ENCODE results near the gene SP4. TPM values are rescaled to one million over a fixed set of nuclear protein-coding genes. Genes with fewer than 3 reads are reported as not detected.

The SP4 gene
- total RNA-seq, 1 experiment from 2014 or later, result 9.3 TPM

DNA sequence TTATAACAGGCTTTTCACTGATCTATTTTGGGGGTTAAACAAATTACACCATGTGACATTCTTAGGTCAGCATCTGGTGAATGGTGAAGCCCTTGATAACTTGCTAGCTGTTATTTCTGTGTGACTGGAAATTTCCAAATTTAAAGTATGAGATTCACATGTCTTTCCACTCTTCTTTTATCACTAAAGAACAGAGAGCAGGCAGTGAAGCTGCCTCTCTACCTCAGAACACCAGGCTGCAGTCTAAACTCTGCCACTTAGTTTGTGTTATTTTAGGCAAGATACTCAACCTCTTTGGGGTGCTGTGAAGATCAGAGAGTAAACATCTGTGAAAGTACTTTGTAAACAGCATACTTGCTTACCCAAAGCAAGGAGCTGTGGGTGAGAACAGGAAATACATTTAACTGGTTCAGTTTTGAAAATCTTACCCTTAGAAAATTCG lies 15.5 kb upstream of the SP4 start:
- H3K27me3 ChIP-seq (replicated peaks; ENCODE audit: insufficient read depth, low read depth, low read length, poor library complexity), result no peaks in the 10 kb centered on the region
- no TSS peak for BruUV-seq (replicated peaks)
- CTCF ChIA-PET, result no interaction called here
- POLR2A ChIA-PET (ENCODE audit: low non-redundant PET), result no interaction called here
- no peak for DNase-seq (ENCODE audit: low spot score)
- no peaks in the 10 kb centered on the region for H3K9me3 ChIP-seq (ENCODE audit: low read depth, low read length, poor library complexity, severe bottlenecking)
- peaks cover 8% of the 10 kb centered on the region for H3K4me1 ChIP-seq (ENCODE audit: insufficient read depth, low read length, poor library complexity, severe bottlenecking)
- TF ChIP-seq, protein P1, sequence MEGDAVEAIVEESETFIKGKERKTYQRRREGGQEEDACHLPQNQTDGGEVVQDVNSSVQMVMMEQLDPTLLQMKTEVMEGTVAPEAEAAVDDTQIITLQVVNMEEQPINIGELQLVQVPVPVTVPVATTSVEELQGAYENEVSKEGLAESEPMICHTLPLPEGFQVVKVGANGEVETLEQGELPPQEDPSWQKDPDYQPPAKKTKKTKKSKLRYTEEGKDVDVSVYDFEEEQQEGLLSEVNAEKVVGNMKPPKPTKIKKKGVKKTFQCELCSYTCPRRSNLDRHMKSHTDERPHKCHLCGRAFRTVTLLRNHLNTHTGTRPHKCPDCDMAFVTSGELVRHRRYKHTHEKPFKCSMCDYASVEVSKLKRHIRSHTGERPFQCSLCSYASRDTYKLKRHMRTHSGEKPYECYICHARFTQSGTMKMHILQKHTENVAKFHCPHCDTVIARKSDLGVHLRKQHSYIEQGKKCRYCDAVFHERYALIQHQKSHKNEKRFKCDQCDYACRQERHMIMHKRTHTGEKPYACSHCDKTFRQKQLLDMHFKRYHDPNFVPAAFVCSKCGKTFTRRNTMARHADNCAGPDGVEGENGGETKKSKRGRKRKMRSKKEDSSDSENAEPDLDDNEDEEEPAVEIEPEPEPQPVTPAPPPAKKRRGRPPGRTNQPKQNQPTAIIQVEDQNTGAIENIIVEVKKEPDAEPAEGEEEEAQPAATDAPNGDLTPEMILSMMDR (conservative IDR thresholded peaks at IDR 0.05; ENCODE audit: low read depth, low read length), result no peak
- TF ChIP-seq EZH2 (IDR thresholded peaks at IDR 0.05; ENCODE audit: borderline replicate concordance, low read depth, low read length, poor library complexity, severe bottlenecking), result no peak
- H3K36me3 ChIP-seq (ENCODE audit: insufficient read depth, low read length, poor library complexity, severe bottlenecking), result no peaks in the 10 kb centered on the region
- no peak overlapping the region for H3K27ac ChIP-seq (ENCODE audit: low read depth, low read length, poor library complexity, severe bottlenecking)
- intact Hi-C loops (cut with micrococcal nuclease; ENCODE audit: unreplicated experiment), result no loop called here
- no peak overlapping the region for H3K4me3 ChIP-seq (ENCODE audit: low read depth, low read length, poor library complexity, severe bottlenecking)

DNA sequence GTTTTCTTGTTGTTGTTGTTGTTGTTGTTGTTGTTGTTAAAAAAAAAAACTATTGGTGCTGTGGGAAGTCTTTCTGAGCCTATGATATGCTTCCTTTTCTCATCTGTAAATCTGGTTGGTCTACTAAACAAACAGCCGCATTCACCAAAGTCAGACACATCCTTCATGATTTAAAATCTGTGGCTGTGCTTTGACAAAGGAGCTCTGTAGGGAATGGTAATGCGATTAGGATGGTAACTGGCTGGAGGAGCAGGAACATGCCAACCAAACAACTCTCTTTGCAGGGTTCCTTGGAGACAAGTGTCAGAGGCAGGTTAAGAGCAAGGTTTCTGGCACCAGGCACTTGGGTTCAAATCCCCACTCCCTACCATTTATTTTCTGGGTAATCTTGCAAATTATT lies 14.9 kb upstream of the SP4 start:
- ChIA-PET CTCF (no interaction called here), POLR2A (ENCODE audit: low non-redundant PET) (no interaction called here)

DNA sequence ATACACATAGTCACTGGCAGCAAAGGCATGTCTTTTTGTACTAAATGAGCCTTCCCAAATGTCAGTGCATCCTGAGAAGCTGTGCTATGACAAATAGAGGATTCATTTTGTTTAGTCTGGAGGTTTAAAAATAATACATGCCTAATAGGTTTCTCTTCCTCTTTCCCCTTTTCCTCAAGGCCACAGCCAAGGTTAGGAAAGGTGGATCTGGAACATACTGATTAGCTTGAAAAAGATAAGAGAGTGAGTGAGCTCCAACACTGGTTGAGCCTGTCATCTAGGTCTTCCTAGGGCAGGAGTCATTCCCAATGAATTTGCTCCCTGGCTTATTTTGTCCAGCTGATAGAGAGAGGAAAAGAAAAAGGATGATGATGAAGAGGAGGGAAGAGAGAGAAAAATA lies 14.4 kb upstream of the SP4 start:
- intact Hi-C loops (cut with micrococcal nuclease; ENCODE audit: unreplicated experiment), result no loop called here
- ChIA-PET POLR2A (ENCODE audit: low non-redundant PET) (no interaction called here), CTCF (no interaction called here)
- no TSS peak for BruUV-seq (replicated peaks)
- TF ChIP-seq EZH2 (IDR thresholded peaks at IDR 0.05; ENCODE audit: borderline replicate concordance, low read depth, low read length, poor library complexity, severe bottlenecking), result no peak
- TF ChIP-seq, protein P1 (conservative IDR thresholded peaks at IDR 0.05; ENCODE audit: low read depth, low read length), result no peak
- no peak for DNase-seq (ENCODE audit: low spot score)
- Histone ChIP-seq H3K4me3 (ENCODE audit: low read depth, low read length, poor library complexity, severe bottlenecking) (no peak overlapping the region), H3K27ac (ENCODE audit: low read depth, low read length, poor library complexity, severe bottlenecking) (no peak overlapping the region), H3K9me3 (ENCODE audit: low read depth, low read length, poor library complexity, severe bottlenecking) (no peaks in the 10 kb centered on the region), H3K4me1 (ENCODE audit: insufficient read depth, low read length, poor library complexity, severe bottlenecking) (peaks cover 8% of the 10 kb centered on the region), H3K27me3 (replicated peaks; ENCODE audit: insufficient read depth, low read depth, low read length, poor library complexity) (peaks cover 2% of the 10 kb centered on the region), H3K36me3 (ENCODE audit: insufficient read depth, low read length, poor library complexity, severe bottlenecking) (no peaks in the 10 kb centered on the region)

More for the DNA sequence above, 14.9 kb upstream of the SP4 start:
- TF ChIP-seq, protein P1 (conservative IDR thresholded peaks at IDR 0.05; ENCODE audit: low read depth, low read length), result no peak
- no peak for TF ChIP-seq EZH2 (IDR thresholded peaks at IDR 0.05; ENCODE audit: borderline replicate concordance, low read depth, low read length, poor library complexity, severe bottlenecking)
- peak; percentile 53 for DNase-seq (ENCODE audit: low spot score)
- intact Hi-C loops (cut with micrococcal nuclease; ENCODE audit: unreplicated experiment), result no loop called here
- Histone ChIP-seq H3K9me3 (ENCODE audit: low read depth, low read length, poor library complexity, severe bottlenecking) (no peaks in the 10 kb centered on the region), H3K27ac (ENCODE audit: low read depth, low read length, poor library complexity, severe bottlenecking) (no peak overlapping the region), H3K27me3 (replicated peaks; ENCODE audit: insufficient read depth, low read depth, low read length, poor library complexity) (no peaks in the 10 kb centered on the region), H3K4me3 (ENCODE audit: low read depth, low read length, poor library complexity, severe bottlenecking) (no peak overlapping the region), H3K4me1 (ENCODE audit: insufficient read depth, low read length, poor library complexity, severe bottlenecking) (peaks cover 8% of the 10 kb centered on the region), H3K36me3 (ENCODE audit: insufficient read depth, low read length, poor library complexity, severe bottlenecking) (no peaks in the 10 kb centered on the region)
- BruUV-seq (replicated peaks), result no TSS peak
